Duodenal mucosa (tissue), 2 donors: ENCODE data around the gene CACNA1I.

Experiments used
- H3K27ac ChIP-seq: one replicate; pipeline ENCODE4 v1.7.0; 2013; ENCODE audit warnings: low read depth, low read length
- H3K27me3 ChIP-seq, 2 donors: one replicate each; pipeline ENCODE4 v1.7.0; 2013; ENCODE audit warnings: low read length in 2 of 2, control low read depth in 1 of 2; ENCODE audit not compliant: insufficient read depth in 2 of 2, control insufficient read depth in 1 of 2
- H3K36me3 ChIP-seq, 2 donors: one replicate each; pipeline ENCODE4 v1.7.0; 2013; ENCODE audit warnings: low read length in 2 of 2, control low read depth in 1 of 2; ENCODE audit not compliant: insufficient read depth in 2 of 2, control insufficient read depth in 1 of 2
- H3K4me1 ChIP-seq, 2 donors: one replicate each; pipeline ENCODE4 v1.7.0; 2013; ENCODE audit warnings: low read length in 2 of 2, control low read depth in 1 of 2; ENCODE audit not compliant: insufficient read depth in 2 of 2, control insufficient read depth in 1 of 2
- H3K4me3 ChIP-seq, 2 donors: one replicate each; pipeline ENCODE4 v1.7.0; 2013; ENCODE audit warnings: low read length in 2 of 2, low read depth in 1 of 2
- H3K9ac ChIP-seq, 2 donors: one replicate each; pipeline ENCODE4 v1.7.0; 2013; ENCODE audit warnings: low read length in 2 of 2, low read depth in 1 of 2
- H3K9me3 ChIP-seq, 2 donors: one replicate each; pipeline ENCODE4 v1.7.0; 2013; ENCODE audit warnings: low read length in 2 of 2, control low read depth in 1 of 2; ENCODE audit not compliant: control insufficient read depth in 1 of 2

The CACNA1I gene

DNA sequence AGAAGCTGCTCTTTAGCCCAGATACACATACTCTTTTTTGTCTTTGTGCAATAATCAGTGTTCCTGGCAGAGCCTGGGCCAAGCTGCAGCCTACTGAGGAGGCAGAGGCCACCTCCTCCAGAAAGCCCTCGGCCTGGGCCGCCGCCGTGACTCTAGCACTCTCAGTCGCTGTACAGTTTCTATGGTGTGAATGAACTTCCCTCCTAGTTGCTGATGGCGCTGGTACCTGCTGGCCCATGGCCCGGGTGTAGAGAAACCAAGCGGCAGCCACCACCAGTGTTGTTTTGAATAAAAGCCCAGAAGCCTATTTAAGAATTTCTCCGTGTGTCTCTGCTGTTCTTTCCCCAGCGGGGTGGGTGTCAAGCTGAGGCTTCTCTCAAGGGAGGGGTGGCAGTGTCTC lies 118.9 kb downstream of the CACNA1I start:
- H3K27me3 ChIP-seq, result peaks cover 21 to 28% of the 10 kb centered on the region in 2 donors
- no peak overlapping the region for H3K27ac ChIP-seq

DNA sequence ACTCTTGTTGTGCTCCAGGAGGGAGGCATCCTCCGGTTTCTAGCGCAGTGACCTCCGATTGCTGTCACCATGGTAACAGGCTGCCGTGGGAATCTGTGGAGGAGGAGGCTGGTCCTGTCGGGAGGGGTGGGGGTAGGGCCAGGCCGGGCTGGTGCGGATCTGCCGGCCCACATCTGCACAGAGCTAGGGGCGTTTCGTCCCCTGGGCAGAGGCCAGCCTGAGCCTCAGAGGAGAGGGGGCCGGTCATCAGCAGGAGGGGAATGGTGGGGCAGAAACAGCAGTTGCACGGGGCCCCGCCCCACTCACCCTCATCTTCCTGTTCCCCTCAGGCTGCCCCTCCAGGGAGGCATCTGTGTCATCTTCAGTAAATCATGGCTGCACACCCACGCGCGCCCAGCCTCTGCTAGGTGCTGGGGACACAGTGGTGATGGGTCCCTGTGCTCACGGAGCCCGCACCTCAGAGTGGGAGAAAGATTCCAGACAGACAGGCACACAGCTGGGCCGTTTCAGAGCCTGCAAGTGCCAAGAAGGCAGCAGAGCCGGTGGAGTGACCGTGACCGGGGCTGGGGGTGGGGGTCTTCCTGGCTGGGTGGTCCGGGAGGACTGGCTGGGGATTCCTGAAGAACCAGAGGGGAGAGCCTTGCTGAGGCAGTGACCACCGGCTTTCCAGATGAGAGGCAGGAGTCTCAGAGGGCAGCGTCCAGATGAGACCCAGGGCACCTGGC lies 120.5 kb downstream of the CACNA1I start:
- no peak overlapping the region for H3K4me3 ChIP-seq
- no peak overlapping the region for H3K27ac ChIP-seq
- no peak overlapping the region for H3K9ac ChIP-seq
- no peaks in the 10 kb centered on the region for H3K4me1 ChIP-seq
- no peaks in the 10 kb centered on the region for H3K9me3 ChIP-seq
- H3K27me3 ChIP-seq, result peaks cover 18 to 30% of the 10 kb centered on the region in 2 donors
- no peaks in the 10 kb centered on the region for H3K36me3 ChIP-seq

More for the DNA sequence above, 118.9 kb downstream of the CACNA1I start:
- no peaks in the 10 kb centered on the region for H3K4me1 ChIP-seq
- no peaks in the 10 kb centered on the region for H3K36me3 ChIP-seq
- H3K9ac ChIP-seq, result no peak overlapping the region
- H3K4me3 ChIP-seq, result no peak overlapping the region
- no peaks in the 10 kb centered on the region for H3K9me3 ChIP-seq

DNA sequence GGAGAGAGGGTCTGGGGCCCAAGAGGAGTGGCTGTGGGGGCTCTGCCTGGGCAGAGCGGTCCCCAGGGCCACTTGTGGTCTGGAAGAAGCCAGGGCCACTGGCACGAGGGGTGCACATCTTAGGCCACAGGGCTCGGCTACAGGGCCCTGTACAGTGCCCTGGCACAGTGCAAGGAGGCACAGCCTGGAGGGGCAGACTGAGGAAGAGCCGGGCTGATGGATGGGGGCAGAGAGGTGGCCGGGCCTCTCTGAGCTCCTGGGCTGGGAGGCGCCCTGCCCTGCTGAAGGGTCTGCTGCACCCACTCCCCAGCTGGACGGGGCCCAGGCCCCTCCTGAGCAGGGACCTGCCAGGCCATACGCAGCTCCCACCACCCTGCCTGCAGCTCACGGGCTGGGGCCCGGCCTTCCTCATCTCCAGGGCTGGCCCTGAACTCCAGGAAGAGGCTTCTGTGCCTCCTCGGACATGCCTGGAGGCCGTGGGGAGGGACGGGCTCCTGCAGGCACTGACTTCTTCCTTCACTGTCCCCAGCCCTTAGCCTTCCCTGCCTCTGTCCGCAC lies 123.5 kb downstream of the CACNA1I start:
- H3K36me3 ChIP-seq, result no peaks in the 10 kb centered on the region
- H3K27me3 ChIP-seq, result peaks cover 12 to 18% of the 10 kb centered on the region in 2 donors
- no peaks in the 10 kb centered on the region for H3K4me1 ChIP-seq
- no peaks in the 10 kb centered on the region for H3K9me3 ChIP-seq
- H3K9ac ChIP-seq, result no peak overlapping the region
- no peak overlapping the region for H3K4me3 ChIP-seq
- no peak overlapping the region for H3K27ac ChIP-seq

DNA sequence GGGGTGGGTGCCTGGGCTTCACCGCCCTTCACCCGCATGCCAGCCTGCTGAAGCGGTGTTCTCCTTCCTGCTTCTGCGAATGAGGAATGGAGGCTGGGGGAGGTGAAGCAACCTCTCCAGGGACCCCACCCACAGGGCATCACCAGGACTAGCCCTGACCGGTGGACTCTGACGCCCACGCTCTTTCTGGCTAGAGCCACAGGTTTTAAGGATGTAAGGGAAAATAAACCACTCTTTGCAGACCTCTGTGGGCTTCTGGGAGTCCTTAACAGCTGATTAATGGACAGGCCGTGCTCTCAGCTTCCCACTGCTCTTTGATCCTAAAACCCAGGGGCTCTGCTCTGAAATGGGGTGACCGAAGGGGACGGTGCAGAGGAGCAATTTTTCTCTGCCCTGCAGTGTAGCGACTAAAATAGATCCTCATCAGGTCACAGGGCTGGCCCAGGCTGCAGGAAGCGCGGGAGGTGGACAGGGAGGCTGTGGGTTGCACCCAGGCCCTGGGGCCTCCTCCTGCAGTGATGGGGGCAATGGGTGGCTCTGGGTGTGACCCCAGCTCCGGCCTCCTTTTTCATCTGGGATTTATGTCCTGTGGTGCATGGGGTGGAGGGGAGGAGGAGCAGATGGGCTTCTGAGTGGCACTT lies 127.4 kb downstream of the CACNA1I start:
- Histone ChIP-seq H3K9me3 (no peaks in the 10 kb centered on the region), H3K27ac (no peak overlapping the region), H3K36me3 (no peaks in the 10 kb centered on the region), H3K9ac (no peak overlapping the region), H3K4me3 (no peak overlapping the region), H3K4me1 (no peaks in the 10 kb centered on the region), H3K27me3 (peaks cover 0 to 2% of the 10 kb centered on the region in 2 donors)

DNA sequence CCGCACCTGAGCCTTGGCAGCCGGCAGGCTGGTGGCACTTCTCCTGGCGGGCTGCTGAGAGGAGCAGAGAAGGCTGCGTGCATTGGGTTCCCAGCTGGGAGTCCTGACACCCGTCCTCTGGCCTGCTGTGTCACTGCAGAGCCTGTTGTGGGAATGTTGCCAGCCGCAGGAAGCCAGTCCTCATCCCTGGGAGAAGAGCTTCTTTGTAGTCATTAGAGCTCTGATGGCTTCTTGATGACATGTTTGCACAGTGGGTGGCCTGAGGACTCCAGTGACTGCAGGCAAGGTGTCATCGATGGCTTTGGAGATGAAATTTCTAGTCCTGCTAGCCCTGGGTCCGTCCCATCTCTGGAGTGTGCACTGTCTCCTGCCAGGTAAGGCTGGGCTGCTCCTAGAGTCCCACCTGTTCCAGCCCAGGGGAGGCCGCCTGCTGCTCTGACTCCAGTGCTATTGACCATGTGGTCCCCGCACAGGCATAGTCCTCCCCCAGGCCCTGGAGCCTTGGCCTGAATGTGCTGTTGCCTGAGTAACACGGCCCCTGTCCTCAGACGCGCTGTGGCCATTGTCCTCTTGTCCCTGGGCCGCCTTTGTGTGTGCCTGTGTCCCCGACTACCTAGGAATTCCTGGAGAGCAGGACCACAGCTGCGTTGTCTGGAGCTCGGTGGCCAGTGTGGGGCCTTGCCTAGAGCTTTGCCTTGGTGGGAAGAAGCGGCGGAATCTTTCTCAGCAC lies 129.2 kb downstream of the CACNA1I start:
- Histone ChIP-seq H3K36me3 (no peaks in the 10 kb centered on the region), H3K4me1 (no peaks in the 10 kb centered on the region)

DNA sequence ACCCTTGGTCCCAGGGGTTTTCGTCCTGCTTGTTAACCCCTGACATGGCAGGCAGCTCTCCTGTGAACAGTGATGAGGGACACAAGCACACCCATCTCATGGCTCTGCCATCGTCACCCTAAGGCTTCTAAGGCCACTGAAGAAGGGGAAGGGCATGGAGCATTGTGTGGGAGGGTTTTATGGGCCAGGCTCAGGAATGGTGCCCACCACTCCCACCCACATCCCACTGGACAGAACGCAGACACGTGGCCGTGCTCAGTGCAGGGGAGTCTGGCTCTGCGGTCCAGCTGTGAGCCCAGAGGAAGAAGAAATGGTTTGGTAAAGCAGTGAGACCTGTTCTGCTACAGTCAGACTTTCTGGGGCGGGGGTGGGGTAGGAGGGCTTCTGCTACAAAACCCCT lies 130.0 kb downstream of the CACNA1I start:
- Histone ChIP-seq H3K9ac (no peak overlapping the region), H3K9me3 (no peaks in the 10 kb centered on the region), H3K4me1 (no peaks in the 10 kb centered on the region), H3K36me3 (no peaks in the 10 kb centered on the region), H3K27me3 (no peaks in the 10 kb centered on the region), H3K27ac (no peak overlapping the region), H3K4me3 (no peak overlapping the region)

More for the DNA sequence above, 129.2 kb downstream of the CACNA1I start:
- Histone ChIP-seq H3K9ac (no peak overlapping the region), H3K27me3 (no peaks in the 10 kb centered on the region), H3K4me3 (no peak overlapping the region), H3K9me3 (no peaks in the 10 kb centered on the region), H3K27ac (no peak overlapping the region)

DNA sequence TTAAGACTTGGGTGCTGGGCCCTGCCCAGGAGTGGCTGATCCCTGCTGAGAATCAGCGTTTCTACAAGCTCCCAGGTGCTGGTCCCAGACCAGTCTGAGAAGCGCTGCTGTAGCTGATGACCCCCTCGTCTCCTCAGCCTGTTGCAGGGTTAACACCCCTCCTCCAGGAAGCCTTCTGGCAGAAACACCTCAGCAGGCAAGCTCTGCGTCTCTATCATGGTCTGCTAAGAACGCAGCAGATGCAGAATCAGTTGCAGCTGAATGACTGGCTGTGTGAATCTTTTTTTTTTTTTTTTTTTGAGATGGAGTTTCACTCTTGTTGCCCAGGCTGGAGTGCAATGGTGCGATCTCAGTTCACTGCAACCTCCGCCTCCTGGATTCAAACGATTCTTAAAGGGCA lies 132.5 kb downstream of the CACNA1I start:
- Histone ChIP-seq H3K4me3 (no peak overlapping the region), H3K27ac (no peak overlapping the region), H3K27me3 (no peaks in the 10 kb centered on the region), H3K36me3 (no peaks in the 10 kb centered on the region), H3K9ac (no peak overlapping the region), H3K9me3 (no peaks in the 10 kb centered on the region), H3K4me1 (no peaks in the 10 kb centered on the region)

DNA sequence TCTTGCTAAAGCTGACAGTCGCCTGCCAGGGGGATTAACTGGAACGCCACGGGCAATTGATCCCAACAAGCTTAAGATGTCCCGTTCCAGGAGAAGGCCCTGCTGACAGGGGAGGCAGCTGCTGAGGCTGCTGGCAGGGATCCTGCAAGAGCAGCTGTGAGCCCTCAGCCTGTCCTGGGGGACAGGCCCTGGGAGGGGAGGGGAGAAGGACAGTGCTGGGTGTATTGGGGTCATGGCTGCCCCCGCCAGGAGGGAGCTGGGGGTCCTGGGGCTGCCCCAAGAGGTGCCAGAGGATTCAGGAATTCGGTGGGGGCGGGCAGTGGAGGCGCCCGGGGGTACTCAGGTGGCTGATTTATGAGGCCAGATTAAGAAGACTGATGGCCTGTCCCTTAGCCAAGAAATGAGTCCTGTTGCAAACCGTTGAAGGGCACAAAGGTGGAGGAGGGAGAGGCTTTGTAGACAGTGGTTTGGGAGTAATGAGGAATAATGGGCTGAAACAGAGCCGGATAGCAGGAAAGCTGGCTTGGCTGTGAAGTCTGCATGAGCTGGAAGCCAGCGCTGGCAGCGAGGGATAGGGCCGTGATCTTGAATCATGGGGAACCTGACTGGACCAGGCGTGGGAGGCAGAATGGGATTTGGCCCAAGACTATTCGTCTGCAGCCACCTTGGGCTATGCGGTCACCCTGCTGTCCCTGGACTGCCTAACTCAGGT lies 133.5 kb downstream of the CACNA1I start:
- Histone ChIP-seq H3K9ac (no peak overlapping the region), H3K4me1 (no peaks in the 10 kb centered on the region), H3K27ac (no peak overlapping the region)

DNA sequence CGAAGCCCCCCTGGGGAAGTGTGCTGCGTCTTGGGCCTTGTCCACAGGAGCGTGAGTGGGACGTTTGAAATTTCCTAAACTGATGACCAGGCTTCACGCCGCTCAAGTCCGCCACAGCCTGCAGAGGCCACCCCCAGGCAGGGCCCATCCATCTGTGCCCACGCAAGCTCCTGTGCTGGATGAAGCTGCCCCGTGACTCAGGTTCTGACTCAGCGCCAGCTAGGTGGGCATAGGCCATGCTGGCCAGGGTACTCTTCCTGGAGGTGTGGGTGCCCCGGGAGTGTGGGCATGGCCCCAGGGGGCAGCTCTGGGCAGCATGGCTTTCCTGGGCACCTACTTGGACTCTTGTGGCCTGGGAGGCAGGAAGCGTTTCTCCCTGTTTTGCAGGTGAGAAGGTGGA lies 134.8 kb downstream of the CACNA1I start:
- Histone ChIP-seq H3K36me3 (no peaks in the 10 kb centered on the region), H3K27me3 (peaks cover 0 to under 1% of the 10 kb centered on the region in 2 donors), H3K9ac (no peak overlapping the region), H3K4me1 (no peaks in the 10 kb centered on the region), H3K9me3 (no peaks in the 10 kb centered on the region), H3K4me3 (no peak overlapping the region), H3K27ac (no peak overlapping the region)

More for the DNA sequence above, 133.5 kb downstream of the CACNA1I start:
- H3K27me3 ChIP-seq, result no peaks in the 10 kb centered on the region
- H3K4me3 ChIP-seq, result no peak overlapping the region
- no peaks in the 10 kb centered on the region for H3K36me3 ChIP-seq
- no peaks in the 10 kb centered on the region for H3K9me3 ChIP-seq
